ENCODE data around the gene SREBF2.
"Not testable (repeated sequence)": the region's sequence is repeated elsewhere in the genome, so short reads cannot be mapped to it uniquely, and the experiment has no call there.

Gene SREBF2

DNA sequence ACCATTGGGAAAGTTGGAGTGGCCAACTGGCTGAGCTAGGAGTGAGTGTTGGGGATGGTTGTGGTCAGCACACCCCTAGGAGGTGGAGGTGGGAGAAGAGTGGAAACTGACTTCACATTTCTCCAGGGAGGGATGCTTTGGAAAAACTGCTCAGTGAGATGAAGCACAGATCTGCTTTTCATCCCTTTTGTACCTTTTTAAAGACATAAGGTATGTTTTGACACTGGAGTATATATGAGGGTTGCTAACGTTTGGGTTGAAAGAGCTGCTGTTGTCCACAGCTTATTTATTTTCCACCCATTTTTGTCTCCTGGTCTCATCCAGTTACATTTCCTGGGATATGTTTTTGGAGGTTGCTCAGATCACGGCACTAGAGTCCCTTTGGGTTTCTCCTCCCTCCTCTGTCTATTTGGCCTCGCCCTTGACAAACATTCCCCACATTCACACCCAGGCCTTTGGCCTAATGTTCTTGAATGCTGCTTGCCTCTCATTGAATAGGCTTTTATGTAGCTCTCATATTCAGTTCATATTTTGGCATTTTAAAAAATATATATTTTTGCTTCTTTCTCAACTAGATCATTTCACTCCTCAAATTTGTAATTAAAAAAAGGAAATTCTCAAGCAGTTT lies 8.3 kb downstream of the SREBF2 start:
- no peak for DNase-seq (ENCODE audit: low read depth in 2 of 3, low spot score in 2 of 3)

- no peak for DNase-seq (ENCODE audit: low read depth in 2 of 3, low spot score in 2 of 3)
These were observed 10.4 kb downstream of the SREBF2 start for GRCh38 chr22:41842996-41843970.

- DNase-seq (ENCODE audit: low read depth in 2 of 3, low spot score in 2 of 3) = no peak
These were observed 11.1 kb downstream of the SREBF2 start for GRCh38 chr22:41844036-41844435.

DNA sequence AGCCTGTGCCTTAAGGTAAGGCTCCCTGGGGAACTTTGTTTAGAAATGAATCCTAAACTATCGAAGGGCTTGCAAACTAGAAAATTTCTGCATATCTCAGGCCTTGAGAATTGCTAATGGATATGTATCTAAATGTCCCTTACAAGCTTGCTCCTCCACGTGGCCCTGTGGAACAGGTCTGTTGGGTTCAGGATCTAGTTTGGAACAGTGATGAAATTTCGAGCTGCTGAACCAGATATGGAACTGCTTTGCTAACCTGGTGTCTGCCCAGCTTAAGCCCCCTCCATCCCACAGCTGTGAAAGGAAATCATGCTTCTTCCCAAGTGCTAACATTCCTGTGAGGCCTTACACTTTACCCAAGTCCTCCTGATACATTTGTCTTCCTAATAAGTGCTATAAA lies 11.6 kb downstream of the SREBF2 start:
- DNase-seq (ENCODE audit: low read depth in 2 of 3, low spot score in 2 of 3) = no peak

- no peak for DNase-seq (ENCODE audit: low read depth in 2 of 3, low spot score in 2 of 3)
These were observed 12.7 kb downstream of the SREBF2 start for GRCh38 chr22:41845380-41846267.

- DNase-seq (ENCODE audit: low read depth in 2 of 3, low spot score in 2 of 3) = no peak
These were observed 13.5 kb downstream of the SREBF2 start for GRCh38 chr22:41846268-41846987.

DNA sequence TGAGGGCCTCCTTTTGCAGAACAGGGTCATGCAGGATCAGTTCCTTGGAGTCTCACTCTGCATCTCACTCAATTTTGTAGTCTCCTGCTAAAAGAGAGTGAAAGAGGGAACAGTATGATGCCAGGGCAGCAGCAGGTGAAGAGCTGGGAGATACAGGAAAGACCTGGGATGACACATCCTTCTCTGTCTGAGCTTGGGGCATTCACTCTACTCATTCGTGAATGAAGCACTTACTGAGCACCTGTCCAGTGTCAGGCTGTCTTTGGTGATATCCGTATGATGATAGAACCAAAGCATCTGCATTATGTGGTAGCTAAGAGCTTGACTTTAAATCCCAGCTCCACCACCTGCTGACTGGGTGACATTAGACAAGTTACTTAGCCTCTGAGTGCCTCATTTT lies 14.4 kb downstream of the SREBF2 start:
- no peak for DNase-seq (ENCODE audit: low read depth in 2 of 3, low spot score in 2 of 3)

DNA sequence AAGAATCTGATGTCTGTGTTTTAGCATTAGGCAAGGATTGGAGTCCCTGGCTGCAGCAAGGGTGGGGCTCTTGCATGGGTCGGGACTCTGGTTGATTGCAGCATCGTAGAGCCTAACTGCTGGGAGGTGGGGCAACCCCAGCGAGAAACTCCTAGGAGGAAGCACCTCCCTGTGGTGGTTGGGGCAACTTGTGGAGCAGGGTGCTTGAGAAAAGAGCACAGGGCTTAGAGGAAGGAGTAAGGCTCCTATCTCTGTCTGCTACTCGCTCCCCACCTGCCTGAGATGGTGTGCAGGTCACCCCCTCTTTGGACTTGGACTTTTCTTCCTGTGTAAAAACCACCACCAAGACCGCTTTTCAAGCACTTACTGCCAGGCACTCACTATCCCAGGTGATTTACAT lies 15.6 kb downstream of the SREBF2 start:
- no peak for DNase-seq (ENCODE audit: low read depth in 2 of 3, low spot score in 2 of 3)

DNA sequence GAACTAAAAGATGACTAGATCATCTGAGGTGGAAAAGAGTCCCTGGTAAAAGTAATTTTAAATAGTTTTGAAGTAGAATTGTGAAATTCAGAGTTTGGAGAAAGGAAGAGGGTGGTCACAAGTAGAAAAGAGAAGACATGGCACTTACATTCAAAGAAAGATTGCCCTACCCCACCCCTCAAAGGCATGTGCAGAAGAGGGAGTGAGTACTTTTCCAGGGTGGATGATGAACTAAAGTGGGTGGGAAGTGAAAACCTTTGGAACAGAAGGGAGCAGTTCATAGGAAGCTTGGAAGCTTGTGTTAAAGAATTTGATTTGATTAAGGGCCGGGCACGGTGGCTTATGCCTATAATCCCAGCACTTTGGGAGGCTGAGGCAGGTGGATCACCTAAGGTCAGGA lies 23.6 kb downstream of the SREBF2 start:
- DNase-seq (ENCODE audit: low read depth in 2 of 3, low spot score in 2 of 3) = no peak

DNA sequence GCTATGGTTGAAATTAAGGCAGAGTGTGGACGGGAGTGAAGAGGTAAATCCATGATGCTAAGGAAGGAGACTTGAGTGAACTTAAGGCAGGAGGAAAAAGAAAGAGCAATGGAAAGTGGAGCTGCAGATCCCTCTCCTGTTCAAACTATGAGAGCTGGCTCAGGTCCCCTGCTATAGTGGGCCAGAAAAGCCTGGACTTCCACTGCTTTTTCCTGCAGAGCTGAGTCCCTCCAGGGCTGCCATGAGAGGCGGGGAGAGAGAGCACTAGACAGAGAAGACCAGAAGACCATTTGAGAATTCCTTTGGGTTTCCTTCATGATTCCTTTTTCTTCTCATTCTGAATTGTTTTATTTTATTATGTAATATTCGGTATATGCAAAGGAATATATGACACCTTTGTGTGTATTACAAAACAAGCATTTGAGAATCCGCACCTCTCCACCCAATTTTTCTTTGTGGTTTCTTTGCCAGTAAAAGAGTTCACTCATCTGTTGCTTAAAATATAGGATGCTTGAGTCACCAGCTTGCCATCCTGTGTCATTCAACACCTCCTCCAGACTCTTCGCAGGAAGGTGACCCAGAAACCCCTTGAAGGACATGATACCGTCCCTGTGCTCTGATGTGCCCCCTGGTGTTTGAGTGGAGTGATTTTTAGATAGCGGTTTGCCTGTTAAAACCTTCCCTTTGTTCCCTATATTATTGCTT lies 24.4 kb downstream of the SREBF2 start:
- peak in 2 of 3 experiments; percentile 28 to 56 for DNase-seq (ENCODE audit: low read depth in 2 of 3, low spot score in 2 of 3)

DNA sequence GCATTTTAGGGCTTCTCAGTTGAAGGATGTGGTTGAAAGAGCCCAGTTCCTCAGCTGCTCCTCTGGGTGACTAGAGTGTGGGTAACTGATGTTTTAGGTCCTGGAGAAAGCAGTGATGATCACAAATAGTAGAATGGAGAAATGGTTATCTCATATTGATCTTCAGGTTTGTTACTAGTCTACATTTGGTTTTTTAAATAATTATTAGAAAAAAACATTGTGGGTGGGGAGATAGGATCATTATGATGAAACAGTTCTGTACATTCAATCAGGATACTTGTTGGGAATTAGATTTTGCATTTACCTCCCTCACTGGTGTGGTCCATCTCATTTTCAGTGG lies 24.9 kb downstream of the SREBF2 start:
- no peak for DNase-seq (ENCODE audit: low read depth in 2 of 3, low spot score in 2 of 3)

DNA sequence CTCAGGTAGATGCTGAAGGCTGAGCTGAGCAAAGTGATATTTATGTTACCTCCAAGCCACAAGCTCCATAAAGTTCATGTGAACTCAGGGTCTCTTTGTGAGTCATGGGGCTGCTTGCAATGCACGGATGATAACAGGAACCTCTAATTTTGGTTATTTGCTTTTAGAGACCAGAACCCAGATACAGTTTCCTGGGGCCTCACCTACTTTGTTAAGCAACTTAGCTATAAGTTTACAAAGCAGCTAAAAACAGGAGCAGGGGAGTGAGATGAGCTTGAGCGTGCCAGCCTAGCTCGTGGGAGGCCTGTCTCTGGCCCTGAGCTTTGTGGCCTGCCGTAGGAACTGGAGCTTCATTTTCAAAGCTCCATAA lies 29.2 kb downstream of the SREBF2 start:
- DNase-seq (ENCODE audit: low read depth in 2 of 3, low spot score in 2 of 3) = no peak

- DNase-seq (ENCODE audit: low read depth in 2 of 3, low spot score in 2 of 3) = peak; percentile 20 to 47 (median 36)
These were observed 29.8 kb downstream of the SREBF2 start for GRCh38 chr22:41862530-41863266.

- no peak for DNase-seq (ENCODE audit: low read depth in 2 of 3, low spot score in 2 of 3)
These were observed 30.6 kb downstream of the SREBF2 start for GRCh38 chr22:41863472-41863871.

- no peak for DNase-seq (ENCODE audit: low read depth in 2 of 3, low spot score in 2 of 3)
These were observed 35.7 kb downstream of the SREBF2 start for GRCh38 chr22:41868556-41868955.

DNA sequence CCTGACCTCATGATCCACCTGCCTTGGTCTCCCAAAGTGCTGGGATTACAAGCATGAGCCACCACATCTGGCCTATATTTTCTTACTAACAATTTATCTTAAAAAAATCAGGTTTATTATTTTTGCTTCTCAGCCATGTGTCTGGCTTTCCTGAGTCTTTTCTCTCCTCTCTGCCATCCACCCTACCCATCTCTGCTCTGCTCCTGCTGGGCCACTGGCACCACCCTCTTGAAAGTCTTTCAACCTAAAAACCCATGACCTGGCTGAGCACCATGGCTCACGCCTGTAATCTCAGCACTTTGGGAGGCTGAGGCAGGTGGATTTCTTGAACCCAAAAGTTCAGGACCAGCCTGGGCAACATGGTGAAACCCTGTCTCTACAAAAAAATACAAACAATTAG lies 37.2 kb downstream of the SREBF2 start:
- not testable (repeated sequence) for DNase-seq (ENCODE audit: low read depth in 2 of 3, low spot score in 2 of 3)

GRCh38 chr22:41870786-41871185 lies 37.9 kb downstream of the SREBF2 start:
- DNase-seq (ENCODE audit: low read depth in 2 of 3, low spot score in 2 of 3) = no peak

- no peak for DNase-seq (ENCODE audit: low read depth in 2 of 3, low spot score in 2 of 3)
These were observed 40.5 kb downstream of the SREBF2 start for GRCh38 chr22:41873391-41873790.

GRCh38 chr22:41874090-41874489 lies 41.2 kb downstream of the SREBF2 start:
- no peak for DNase-seq (ENCODE audit: low read depth in 2 of 3, low spot score in 2 of 3)
